22Rv1 (cell line): Measurements from ENCODE around the gene TGFBR3.

Source experiments
- CTCF ChIP-seq: fragments of 450-650 bp; IDR thresholded peaks from 2 replicates; pipeline ENCODE4 v1.5.1; 2017; ENCODE audit warnings: mild to moderate bottlenecking
- ZFX ChIP-seq: fragments of 450-650 bp; IDR thresholded peaks from 2 replicates; pipeline ENCODE4 v1.6.1; 2017; ENCODE audit warnings: antibody characterized with exemption, borderline replicate concordance

GRCh38 chr1:91714867-91715381 lies 171.0 kb downstream of the TGFBR3 start:
- TF ChIP-seq CTCF (no peak), ZFX (no peak)
